Hindlimb muscle (tissue), 1 donor: Measurements from ENCODE around the gene ATP6V1A. TPM values are rescaled to one million over a fixed set of nuclear protein-coding genes. Genes with fewer than 3 reads are reported as not detected.

Experiments used
- DNase-seq: peaks from one replicate; pipeline ENCODE4 v3.0.0-alpha.2; 2013
- polyA plus RNA-seq: library from polyadenylated mRNA; unstranded; fragments of 120-200 nt; gene quantifications from one replicate; pipeline ENCODE4 v1.2.1, GENCODE V29; 2013; ENCODE audit not compliant: insufficient read length

Gene ATP6V1A
- polyA plus RNA-seq, 1 donor = 14.7 TPM

GRCh38 chr3:113747283-113748046, 630 bp downstream of the ATP6V1A start:
- DNase-seq = no peak

GRCh38 chr3:113751141-113751540, 4.3 kb downstream of the ATP6V1A start:
- DNase-seq = no peak

GRCh38 chr3:113753376-113753985, 6.6 kb downstream of the ATP6V1A start:
- DNase-seq = no peak

GRCh38 chr3:113754494-113755159, 7.8 kb downstream of the ATP6V1A start:
- DNase-seq = no peak

- no peak for DNase-seq
Observed at GRCh38 chr3:113758389-113759024, 11.7 kb downstream of the ATP6V1A start.

- no peak for DNase-seq
Observed at GRCh38 chr3:113764698-113765097, 17.9 kb downstream of the ATP6V1A start.

GRCh38 chr3:113769551-113769950, 22.7 kb downstream of the ATP6V1A start:
- DNase-seq = no peak

GRCh38 chr3:113771993-113772392, 25.2 kb downstream of the ATP6V1A start:
- DNase-seq = no peak

GRCh38 chr3:113773381-113773780, 26.5 kb downstream of the ATP6V1A start:
- DNase-seq = no peak

GRCh38 chr3:113775516-113775915, 28.7 kb downstream of the ATP6V1A start:
- DNase-seq = no peak

- DNase-seq = no peak
Observed at GRCh38 chr3:113776564-113776963, 29.7 kb downstream of the ATP6V1A start.

GRCh38 chr3:113783463-113783862, 36.6 kb downstream of the ATP6V1A start:
- peak; percentile 4 for DNase-seq

GRCh38 chr3:113783980-113784379, 37.1 kb downstream of the ATP6V1A start:
- DNase-seq = no peak

GRCh38 chr3:113791381-113791780, 44.5 kb downstream of the ATP6V1A start:
- DNase-seq = no peak

GRCh38 chr3:113794526-113794925, 47.7 kb downstream of the ATP6V1A start:
- DNase-seq = no peak

- no peak for DNase-seq
Observed at GRCh38 chr3:113795693-113796092, 48.9 kb downstream of the ATP6V1A start.

- DNase-seq = no peak
Observed at GRCh38 chr3:113802795-113803455, 56.1 kb downstream of the ATP6V1A start.

GRCh38 chr3:113804661-113805060, 57.8 kb downstream of the ATP6V1A start:
- DNase-seq = no peak

GRCh38 chr3:113805249-113805648, 58.4 kb downstream of the ATP6V1A start:
- DNase-seq = no peak

- DNase-seq = no peak
Observed at GRCh38 chr3:113812854-113813253, 66.0 kb downstream of the ATP6V1A start.

- DNase-seq = no peak
Observed at GRCh38 chr3:113819866-113820265, 73.0 kb downstream of the ATP6V1A start.

- DNase-seq = no peak
Observed at GRCh38 chr3:113825090-113825489, 78.3 kb downstream of the ATP6V1A start.

- no peak for DNase-seq
Observed at GRCh38 chr3:113828600-113828999, 81.8 kb downstream of the ATP6V1A start.
